HG03439 (cell line): Measurements from ENCODE around the gene TAS1R3.

ENCODE experiments used
- ATAC-seq: cut with Tn5 transposase; IDR thresholded peaks from one replicate; pipeline ENCODE4 v1.9.1; 2021; ENCODE audit warnings: mild to moderate bottlenecking, moderate library complexity; ENCODE audit not compliant: unreplicated experiment

The TAS1R3 gene

GRCh38 chr1:1335792-1336248 lies 4.7 kb downstream of the TAS1R3 start:
- no peak for ATAC-seq

DNA sequence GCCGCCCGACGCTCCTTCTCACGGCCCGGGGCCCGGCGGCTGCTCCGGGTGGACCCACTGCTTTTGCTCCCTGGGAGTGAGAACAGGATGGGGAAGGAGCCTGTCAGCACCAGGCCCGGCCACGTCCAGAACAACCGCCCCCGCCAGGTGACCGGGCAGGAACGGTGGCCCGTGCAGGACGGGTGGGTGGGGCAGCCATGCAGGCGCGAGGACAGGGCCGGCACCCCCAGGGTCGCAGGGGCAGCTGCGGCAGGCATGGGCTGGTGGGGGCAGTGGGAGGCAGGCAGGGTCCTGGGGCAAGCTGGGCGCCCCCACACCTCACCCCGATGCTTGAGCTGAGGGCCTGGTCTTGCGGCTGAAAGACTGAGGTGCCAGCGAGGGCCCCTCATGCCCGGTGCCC lies 5.4 kb downstream of the TAS1R3 start:
- no peak for ATAC-seq

GRCh38 chr1:1336931-1337792 lies 6.1 kb downstream of the TAS1R3 start:
- no peak for ATAC-seq

- no peak for ATAC-seq
Measured at GRCh38 chr1:1337793-1338147, 6.7 kb downstream of the TAS1R3 start.

DNA sequence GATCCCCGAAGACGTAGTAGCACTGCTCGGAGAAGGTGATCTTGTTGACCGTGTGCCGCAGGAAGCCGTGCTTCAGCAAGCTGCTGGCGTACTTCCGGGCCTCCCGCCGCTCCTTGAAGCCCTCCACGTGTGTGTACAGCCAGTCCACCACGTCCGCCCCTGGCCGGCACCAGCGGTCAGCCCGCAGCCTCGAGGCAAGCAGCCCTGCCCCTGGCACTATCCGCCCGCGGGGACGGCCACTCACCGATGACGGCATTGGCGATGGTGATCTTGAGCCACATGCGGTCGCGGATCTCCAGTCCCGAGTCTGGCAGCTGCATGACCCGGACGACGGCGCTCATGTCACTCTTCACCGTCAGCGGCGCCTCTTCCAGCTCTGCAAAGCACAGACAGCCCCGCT lies 7.2 kb downstream of the TAS1R3 start:
- no peak for ATAC-seq

GRCh38 chr1:1340185-1340584 lies 9.1 kb downstream of the TAS1R3 start:
- ATAC-seq: no peak

GRCh38 chr1:1340791-1341548 lies 9.9 kb downstream of the TAS1R3 start:
- no peak for ATAC-seq

DNA sequence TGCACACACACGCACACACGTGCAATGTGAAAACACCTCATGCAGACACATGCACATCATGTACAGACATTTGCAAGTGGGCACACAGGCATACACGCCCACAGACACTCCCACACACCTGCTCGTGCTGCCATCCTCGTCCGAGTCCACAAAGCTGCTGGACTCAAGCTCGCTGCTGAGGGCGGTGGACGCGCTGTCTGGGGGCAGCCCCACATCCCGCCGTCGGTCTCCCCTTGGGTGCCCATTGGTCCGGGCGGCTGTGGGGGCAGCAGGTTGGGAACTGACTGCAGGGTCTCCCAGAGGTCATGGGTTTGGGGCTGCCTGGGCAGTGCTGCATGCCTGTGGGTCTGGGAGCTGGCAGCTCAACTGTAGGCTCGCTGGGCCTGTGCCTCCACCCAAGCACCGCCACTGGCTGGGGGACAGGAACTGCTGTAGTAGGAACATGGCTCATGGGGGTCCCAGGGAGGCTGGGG lies 10.5 kb downstream of the TAS1R3 start:
- ATAC-seq: no peak

- no peak for ATAC-seq
Measured at GRCh38 chr1:1342061-1342562, 11.0 kb downstream of the TAS1R3 start.

DNA sequence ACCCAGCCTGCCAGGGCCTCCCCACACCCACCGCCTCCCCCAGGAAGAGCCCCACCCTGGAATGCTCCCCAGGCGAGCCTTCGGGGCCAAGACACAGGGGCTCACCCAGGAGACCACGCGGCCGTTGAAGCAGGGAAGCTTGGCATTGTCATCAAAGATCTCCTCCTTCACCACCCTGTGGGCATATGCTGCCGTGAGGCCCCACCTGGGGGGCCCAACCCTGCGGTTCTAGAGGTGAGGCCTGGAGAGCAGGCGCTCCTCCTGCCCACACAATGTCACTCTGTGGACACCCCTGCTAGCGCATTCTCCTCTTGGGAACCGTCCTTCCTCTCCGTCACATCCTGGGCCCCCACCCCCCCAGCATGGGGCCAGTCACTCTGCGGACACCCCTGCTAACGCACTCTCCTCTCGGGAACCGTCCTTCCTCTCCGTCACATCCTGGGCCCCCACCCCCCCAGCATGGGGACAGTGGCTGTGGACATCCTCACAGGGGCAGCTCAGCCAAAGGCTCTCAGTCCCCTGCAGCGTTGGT lies 11.6 kb downstream of the TAS1R3 start:
- ATAC-seq: no peak

DNA sequence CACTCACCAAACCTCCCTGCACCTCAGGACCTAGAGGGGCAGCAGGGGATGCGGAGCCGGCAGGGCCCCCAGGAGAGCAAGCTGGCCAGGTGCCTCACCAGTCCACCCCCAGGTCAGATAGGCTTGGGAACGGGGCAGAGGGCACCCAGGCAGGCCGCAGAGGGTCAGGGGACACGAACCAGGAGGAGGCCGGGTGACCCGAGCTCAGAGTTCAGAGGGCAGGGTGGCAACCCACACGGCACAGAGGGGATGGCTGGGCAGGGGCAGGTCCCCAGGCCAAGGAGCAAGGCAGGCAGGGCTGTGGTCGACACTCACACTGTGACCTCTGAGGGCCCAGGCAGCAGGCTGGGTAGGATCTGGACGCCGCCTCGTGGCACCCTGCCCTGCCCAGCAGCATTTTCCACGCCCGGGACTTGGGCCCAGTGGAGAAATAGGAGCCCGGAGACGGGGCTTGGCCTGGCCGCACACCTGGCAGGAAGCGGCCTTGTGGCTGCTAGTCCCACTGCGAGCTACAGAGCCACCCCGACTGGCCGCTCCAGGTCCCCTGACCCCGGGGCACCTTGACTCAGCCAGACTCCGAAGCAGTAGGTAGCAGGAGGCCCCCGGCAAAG lies 12.8 kb downstream of the TAS1R3 start:
- no peak for ATAC-seq

DNA sequence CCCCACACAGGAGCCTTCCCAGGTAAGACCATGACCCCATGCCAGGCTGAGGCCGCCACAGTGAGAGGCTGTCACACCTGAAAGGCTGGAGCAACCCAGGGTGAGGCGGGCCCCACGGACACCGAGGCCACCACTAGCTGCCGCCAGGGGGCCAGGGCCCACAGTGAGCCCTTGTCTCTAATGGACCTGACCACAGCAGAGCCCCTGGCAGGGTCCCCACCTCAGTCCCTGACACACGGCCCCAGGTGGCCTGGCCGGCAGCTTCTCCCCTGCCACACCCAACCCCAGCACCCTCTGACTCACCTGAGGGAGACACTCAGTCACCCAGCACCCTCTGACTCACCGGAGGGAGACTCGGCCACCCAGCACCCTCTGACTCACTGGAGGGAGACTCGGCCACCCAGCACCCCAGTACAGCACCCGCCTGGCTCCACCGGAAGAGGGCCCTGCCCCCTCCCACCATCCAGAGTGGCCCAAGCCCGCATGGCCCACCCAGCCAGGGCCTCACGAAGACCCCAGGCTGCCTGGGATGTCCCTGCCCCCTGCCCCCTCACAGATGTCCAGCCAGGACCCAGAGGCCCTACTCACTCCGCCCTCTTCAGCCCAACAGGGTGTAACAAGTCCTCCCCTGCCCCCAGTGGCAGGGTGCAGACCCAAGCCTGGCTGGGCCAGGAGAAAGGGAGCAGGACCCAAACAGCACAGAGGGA lies 13.7 kb downstream of the TAS1R3 start:
- no peak for ATAC-seq

DNA sequence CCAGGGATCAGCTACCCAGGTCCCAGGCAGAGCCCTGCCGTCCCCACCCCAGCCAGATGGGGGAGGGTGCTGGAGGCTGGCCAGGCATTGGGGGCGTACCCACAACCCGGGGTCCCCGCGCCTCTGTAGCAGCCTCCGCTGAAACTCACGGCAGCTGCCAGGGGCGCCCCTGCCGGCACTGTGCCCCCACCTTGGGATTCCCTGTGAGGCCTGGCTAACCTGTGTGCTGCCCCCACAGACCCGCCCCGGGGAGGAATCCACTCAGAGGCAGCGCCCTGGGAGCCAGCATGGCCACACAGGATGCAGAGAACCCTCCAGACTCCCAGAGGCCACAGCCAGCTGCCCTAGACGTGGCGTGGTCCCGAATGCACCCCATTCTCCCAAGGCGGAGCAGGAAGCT lies 14.3 kb downstream of the TAS1R3 start:
- no peak for ATAC-seq

DNA sequence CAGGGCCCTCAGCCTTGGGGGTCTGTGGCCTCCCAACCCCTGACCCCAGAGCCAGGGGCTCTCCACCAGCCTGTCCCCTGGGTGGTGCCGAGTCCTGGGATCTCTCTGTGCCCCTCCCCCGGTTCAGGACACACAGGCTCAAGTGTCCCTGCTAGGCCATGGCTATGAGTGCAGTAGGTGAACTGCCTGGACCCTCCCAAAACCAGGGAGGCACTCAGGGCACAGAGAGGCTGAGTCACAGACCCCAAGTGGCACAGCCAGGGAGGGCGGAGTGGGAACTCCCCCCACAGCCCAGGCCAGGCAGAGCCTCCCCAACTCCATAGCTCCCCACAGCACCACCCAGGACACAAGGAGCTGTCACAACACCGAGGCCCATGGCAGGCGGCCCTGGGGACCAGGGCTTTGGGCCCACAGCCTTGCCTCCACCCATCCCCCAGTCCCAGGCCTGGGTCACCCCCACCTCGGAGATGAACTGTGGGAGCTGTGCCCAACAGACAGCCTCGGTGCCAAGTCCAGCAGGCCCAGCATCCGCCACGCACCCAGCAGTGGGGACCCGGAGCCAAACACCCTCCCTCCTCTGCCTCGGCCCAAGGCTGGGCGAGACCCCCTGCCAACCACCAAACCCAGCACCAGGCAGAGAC lies 14.9 kb downstream of the TAS1R3 start:
- no peak for ATAC-seq

DNA sequence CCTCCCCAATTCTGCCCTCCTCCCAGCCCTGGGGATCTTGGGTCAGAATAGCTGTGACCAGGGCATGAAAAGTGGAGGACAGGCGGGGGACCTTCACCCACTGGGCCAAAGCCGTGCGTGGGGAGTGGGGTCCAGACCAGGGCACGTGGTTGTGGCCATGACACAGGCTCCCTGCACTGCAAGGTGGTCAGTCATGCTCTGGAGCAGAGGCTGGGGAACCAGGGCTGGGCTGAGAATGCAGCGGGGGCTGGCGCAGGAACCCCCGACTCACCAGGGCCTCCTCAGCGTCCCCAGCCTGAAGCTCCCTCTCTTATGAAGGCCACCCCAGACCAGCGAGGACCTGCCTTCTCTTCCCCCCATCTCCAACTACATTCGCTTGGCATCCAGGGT lies 15.4 kb downstream of the TAS1R3 start:
- ATAC-seq: no peak

GRCh38 chr1:1347026-1347595 lies 16.0 kb downstream of the TAS1R3 start:
- ATAC-seq: no peak

- ATAC-seq: no peak
Measured at GRCh38 chr1:1347663-1348419, 16.8 kb downstream of the TAS1R3 start.

DNA sequence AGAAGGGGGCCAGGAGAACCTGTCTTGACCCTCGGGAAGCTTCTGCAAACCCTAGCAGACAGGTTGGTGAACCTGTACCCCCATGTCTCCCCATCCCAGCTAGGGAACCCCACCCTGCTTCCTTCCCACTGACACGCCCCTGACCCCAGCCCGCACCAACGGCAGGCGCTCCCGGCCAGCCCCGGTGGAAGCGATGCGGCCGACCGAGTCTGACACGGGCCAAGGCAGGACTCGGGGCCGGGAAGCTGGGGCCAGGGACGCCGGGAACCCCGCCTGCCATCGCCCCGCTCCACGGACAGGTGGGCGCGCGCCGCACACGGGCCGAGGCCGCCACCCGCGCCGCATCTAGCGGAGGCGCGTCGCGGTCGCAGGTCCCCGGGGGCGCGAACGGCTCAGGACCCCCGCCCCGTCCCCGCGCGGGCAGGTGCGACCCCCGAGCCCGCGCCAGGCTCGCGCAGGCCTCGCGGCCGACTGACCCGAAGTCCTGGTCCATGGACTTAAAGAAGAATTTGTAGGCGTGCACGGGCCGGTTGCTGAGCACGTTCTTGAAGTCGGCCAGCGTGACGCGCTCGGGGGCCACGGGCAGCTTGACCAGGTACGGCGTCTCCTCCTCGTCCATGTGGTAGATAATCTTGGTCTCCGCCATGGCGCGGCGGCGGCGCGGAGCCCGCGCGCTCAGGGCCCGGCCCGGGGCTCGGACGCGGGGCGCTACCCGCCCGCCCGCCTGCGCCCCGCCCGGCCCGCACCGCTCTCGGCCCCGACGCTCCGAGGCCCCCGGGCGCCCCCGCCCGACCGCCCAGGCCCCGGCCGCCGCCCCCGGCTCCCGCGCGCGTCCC lies 17.6 kb downstream of the TAS1R3 start:
- peak; percentile 24 for ATAC-seq
